GM21447 (cell line): Measurements from ENCODE around the gene RTF1.

ENCODE experiments used
- ATAC-seq: cut with Tn5 transposase; IDR thresholded peaks from one replicate; pipeline ENCODE4 v1.9.1; 2021; ENCODE audit not compliant: unreplicated experiment

RTF1 gene

DNA sequence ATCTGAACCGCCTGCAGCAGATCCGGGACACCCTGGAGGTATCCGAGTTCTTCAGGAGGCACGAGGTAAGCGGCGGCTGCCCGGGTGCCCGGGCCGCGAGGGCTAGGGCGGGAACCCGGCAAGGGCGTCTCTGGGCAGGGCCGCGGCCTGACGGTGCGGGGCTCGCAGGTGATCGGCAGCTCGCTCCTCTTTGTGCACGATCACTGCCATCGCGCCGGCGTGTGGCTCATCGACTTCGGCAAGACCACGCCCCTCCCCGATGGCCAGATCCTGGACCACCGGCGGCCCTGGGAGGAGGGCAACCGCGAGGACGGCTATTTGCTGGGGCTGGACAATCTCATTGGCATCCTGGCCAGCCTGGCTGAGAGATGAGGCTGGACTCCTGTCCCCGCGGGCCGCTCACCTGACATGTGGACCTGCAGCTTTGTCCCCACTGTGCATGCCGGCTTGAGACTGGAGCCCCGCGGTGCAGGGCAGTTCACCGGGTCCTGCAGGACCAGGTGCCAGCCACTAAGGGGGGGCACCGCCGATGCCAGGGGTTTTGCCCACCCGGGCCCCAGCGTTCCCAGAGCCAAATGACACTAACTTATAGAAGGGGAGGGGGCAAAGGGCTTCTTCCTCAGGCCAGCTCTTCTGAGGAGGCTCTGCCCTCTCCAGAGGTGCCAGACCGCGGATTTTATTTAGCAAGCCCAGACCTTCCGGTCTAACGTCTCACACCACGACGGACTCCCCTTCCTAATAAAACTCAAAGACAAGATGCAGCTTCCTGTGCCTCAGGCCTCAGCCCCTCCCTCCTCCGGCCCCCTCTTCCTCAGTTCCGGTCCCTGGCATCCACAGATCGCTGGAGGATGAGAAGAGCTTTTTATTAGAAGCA, 86.1 kb downstream of the RTF1 start:
- ATAC-seq: no peak

DNA sequence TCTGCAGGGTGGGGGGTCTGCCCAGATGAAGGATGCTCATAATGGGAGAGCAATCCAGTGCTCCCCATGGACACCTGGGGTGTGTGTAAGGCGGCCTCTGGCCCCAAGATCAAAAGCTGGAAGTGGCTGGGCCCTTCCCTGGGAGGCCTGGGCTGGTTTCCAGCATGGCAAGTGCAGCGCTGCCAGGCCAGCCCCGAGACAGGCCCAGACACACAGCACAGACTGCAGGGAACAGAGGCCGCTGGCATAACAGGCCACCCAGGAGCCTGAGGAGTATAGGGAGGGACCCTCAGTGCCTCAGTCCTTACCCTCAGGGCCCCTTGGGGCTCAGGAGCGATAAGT, 86.7 kb downstream of the RTF1 start:
- ATAC-seq: no peak

DNA sequence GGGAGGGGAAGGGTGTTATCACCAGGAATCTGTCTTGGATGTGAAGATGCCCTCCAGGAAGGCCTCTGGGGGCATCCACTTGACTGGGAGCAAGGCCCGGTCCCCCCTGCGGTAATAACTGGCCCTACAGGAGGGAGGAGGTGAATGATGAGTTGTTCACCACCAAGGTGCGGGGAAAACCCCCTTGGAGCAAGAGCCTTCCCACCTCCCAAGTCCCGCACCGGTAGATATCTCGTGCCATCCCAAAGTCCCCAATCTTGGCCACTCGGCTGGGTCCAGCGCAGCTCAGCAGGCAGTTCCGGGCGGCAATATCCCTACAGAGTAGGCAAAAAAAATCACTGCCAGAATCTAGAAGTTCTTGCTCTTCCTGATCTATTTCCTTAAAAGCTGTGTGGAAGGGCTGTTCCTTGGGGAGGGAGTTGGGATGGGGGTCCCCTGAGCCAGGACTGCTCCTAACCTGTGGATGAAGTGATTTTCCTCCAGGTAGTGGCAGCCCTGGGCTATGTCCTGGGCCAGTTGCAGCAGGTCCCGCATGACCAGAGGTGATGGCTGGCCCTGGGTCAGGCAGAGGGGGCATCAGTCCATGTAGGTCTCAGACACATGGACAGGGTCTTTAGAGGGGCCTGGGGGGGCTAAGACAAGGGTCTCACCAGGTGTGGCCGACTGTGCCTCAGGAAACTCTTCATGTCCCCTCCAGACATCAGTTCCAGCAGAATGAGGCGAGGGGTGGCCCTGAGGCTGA, 88.0 kb downstream of the RTF1 start:
- ATAC-seq: no peak

DNA sequence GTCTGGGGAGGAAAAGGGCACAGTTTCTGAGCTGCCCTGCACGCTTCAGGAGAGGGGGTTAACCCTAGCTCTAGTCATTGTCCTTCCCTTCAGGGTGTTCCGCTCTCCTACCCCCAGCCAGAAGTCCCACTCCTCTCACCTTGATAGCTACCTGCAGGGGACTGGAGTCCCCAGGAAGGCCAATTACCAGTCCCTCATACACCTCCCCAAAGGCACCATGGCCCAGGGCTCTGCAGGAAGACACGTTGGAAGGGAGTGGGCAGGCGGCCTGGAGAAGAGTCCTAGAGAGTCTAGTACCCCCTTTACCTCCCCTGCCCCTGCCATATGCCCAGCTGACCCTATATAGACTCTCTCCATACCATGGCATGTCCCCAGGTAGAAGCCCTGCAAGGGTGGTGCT, 88.9 kb downstream of the RTF1 start:
- no peak for ATAC-seq

DNA sequence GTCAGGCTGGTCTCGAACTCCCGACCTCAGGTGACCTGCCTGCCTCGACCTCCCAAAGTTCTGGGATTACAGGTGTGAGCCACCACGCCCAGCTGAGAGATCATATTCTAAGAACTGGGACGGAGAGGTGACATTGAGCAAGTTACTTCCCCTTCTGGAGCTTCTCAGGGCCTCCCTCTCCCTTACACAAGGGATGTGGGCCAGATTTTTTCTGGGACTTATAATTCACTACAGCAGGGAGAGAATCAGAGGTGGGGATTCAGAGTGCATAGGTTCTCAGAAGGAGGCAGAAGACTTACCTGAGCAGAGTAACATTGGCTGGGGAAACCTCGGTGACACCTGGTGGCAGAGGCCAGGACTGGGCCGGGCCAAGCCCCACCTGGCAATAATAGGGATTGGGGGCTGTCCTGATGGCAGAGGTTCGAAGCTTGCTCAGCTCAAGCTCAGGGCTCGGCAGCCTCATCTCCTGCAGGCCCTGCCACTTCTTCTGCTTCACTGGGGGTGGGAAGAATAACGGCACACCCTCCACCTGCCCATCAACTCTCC, 90.0 kb downstream of the RTF1 start:
- no peak for ATAC-seq

DNA sequence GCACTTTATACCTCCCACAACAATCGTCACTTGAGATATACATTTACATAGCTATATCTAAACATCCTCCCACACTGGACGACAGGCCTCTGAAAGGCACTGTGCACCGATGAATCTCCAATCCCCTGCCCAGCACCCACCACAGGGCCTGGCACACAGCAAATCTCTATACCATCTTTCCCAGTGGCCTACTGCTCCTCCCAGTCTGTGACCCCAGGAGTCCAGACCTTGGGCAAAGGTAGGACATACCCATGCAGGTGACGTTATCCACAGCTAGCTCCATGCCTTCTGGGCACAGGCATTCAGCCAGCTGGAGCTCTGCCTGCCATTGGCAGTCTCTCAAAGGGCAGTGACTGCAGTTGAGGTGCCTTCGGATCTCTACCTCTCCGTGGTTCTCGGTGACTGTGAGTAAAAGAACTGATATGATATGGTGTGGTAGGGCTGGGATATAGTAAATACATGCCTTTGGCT, 91.0 kb downstream of the RTF1 start:
- ATAC-seq: no peak

DNA sequence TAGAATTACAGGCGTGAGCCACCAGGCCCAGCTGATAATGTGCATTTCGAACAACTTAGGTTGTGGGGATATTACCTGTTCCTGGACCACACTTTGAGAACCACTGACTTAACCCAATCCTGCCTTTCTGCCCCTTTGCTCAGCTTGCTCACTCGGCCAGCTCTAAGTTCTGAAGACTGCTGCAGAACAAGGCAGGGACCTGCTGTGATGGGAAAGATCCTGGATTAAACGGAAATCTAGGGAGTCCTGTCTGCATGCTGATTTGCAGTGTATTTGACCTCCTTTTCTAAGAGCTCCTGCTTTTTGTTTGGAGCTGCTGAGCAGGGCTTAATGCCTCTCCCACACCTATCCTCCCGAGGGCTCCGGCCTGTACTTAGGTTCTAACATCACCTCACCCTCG, 93.8 kb downstream of the RTF1 start:
- no peak for ATAC-seq

DNA sequence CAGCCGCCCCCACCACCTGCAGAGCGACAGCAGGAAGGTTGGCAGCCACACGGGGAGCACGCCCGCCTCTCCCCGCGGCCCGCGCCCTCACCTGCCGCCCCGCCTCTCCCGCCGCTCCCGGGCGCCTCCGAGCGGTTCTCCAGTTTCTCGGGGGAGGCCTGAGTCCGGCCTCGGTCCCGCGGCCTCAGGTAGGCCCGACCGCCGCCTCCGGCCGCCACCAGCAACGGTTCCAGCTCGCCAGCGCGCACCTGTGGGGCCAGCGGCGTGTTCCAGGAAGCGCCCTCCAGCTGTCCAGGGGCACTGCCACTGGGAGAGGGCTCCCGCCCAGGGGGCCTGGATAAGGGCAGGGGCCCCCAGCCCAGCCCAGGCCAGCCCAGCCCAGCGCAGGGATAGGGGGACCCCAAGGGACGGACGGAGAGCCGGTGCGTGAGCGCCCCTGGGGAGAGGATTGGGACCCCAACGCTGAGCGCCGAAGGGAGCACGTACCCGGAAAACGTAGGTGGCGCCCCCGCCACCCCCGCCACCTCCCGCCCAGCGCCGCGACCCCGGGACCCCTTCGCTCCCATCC, 94.5 kb downstream of the RTF1 start:
- ATAC-seq: no peak

DNA sequence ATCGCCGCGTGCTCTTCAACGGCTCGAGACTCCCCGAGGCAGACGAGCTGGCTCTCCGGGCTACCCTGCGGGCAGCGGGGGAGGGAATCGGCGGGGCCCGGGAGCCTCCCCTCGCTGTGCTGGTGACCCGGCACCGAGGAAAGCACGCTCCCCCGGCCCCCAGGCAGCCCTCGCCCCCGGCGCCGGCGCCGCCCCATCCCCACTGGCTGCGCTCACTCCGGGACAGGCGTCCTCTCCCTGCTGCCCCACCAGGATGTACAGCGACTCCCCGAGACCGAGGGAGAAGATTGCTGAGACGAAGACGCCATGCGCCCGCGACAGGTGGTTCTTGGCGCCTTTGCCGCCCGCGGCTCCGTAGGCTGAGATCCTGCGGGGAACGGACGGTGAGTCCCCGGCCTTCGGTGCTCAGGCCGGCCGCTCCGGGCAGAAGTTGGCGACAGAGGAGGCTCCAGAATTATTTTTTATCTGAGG, 95.0 kb downstream of the RTF1 start:
- ATAC-seq: no peak

DNA sequence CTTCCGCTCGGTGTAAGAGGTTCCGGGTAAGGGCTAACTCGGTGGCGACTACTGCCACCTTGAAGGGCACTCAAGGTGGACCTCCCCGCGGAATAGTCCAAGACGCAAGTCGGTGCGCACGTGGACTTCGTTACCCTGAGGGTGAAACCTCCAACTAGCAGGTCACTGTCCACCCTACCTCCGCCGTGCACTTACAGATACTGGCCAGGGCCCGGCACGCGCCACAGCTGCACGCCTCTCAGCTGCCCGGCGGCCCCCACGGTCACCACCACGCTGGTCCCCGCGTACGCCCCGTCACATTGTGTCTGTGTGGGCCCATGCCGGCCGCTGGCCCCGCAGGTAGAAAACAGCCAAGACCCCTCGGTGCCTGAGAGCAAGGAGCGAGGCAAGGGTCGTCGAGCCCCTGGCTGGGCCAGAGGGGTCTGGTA, 95.6 kb downstream of the RTF1 start:
- ATAC-seq: no peak

DNA sequence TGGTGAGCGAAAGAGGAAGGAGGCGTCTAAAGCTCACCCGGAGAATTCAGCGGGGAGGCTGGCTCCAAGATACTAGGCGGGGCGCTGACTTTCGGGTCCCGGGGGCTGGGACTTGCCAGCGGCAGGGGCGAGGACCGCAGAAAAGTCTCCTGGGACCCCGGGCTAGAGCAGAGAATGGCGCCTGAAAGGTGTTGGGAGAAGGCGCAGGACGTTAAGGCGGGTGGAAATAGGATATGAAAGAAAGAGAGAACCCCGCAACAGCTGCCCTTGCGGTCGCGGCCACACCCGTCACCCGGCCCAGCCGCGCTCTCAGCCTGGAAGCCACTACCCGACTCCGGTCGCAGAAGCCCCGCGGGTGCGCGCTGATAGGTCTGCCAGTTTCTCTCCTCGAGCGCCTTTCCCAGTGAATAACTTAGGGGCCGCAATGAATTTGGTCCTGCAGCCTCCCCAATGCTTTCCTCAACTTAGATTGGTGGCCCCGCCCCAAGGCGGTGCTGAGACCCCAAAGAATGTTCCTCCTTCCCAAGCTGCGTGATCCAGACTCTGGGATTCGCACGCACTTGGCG, 96.1 kb downstream of the RTF1 start:
- ATAC-seq: no peak

DNA sequence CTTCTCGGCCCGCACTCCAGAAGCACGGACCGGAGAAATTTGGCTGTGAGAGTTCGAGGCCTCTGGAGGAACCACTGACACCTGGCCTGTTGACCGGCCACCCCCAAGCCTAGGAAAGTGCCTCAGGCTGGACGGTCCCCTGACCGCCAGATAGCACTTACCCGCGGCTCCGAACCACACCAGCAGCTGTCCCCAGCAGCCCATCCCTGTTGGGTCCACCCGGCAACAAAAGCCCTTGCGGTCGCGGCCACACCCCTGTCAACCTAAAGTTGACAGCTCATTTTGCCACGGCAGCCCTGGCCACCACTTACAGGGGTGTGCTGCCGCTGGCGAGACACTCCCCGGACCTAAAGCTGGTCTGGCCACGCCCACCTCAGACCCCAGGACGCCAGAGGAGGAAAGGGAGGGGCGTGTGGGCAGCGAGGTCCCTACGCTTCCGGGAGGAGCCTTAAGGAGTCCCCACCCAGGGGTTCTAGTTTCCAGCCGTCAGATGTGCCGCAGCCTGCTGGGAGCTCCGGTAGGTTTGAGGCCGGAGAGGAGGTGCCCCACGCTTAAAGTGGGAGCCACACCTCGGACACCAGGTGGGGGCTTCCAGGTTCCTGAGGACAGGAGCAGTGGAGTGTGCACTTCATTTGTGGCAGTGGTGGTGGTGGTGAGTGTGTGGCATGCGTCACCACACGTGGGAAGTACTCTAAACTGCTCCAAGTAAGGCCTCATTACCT, 96.8 kb downstream of the RTF1 start, which contains the start of gene LTK:
Gene LTK (minus strand): TSS at position 322 of the 722 bp plus-strand sequence. CDS start 118 bp downstream, at position 204.
- no peak for ATAC-seq

DNA sequence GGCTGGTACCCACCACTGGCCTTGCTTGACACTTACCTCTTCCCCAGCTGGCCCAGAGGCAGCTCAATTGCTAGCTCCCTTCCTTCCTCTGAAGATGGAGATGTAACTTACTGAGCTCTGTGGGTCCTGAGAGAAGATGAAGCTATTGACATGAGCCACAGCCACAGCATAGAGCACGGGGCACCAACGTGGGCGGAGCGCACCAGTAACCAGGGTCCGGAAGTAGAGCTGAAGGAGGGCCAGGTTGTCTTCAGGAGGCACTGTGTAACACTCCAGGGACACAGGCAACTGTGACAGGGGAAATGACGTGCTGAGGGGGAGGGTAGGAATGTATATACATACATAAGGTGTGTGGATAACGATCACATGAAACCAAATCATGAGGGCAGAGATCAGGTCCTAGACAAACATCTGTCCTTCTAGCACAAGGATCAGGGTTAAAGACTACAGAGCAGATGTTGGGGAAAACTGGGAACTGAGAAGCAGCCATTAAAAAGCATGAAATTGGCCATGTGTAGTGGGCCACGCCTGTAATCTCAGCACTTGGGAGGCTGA, 101.1 kb downstream of the RTF1 start:
- ATAC-seq: no peak

DNA sequence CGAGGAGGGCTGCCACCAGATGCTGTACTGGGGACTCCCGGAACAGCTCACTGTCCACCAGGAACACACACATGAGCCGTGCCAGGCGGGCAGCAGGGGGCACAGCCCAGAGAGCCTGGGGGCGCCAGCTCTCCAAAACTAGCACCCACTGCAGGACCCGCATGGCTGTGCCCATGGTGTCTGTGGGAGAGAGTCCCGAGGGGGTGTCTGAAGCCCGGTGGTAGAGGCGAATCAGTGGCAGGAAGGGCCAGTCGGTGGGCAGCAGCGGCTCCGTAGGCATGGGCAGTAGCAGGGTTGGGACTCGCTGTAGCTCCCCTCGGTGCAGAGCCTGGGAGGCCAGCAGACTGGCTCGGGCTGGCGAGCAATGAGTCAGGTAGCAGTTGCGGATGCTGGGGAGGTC, 103.7 kb downstream of the RTF1 start:
- ATAC-seq: no peak

DNA sequence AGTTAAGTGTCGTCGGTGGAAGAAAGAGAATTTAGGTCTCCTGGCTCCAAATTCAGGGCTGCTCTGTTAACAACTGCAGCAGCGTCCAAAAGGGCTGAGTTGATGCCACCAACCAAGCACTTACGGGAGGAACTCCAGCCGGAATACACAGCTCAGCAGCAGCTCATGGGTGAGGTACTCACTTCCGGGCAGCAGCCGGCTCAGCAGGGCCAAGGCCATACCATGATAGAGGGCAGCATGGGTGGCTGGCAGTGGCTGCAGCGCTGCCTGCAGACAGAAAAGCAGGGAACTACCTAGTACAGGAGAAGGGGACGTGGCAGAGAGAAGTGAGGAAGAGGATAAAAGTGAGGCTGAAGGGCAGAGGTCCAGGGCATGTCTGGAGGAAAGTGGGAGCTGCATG, 104.7 kb downstream of the RTF1 start:
- ATAC-seq: no peak

DNA sequence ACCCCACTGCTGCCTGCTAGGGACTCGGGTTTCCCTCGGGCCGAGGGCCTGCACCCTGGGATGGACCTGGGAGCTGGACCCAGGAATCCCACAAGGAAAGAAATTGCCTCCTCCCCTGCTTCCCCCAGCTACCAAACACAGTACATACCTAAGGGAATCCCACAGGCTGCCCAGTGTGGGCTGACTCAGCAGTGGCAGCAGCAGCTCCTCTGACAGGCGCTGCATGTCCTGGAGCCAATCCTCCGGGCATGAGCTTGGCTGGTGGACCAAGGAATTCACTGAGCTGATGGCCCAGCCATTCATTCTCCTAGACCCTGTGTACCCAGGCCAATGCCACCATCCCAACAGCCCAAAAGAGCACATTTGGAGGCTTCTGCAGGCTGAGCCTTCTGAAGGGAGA, 106.2 kb downstream of the RTF1 start:
- no peak for ATAC-seq

DNA sequence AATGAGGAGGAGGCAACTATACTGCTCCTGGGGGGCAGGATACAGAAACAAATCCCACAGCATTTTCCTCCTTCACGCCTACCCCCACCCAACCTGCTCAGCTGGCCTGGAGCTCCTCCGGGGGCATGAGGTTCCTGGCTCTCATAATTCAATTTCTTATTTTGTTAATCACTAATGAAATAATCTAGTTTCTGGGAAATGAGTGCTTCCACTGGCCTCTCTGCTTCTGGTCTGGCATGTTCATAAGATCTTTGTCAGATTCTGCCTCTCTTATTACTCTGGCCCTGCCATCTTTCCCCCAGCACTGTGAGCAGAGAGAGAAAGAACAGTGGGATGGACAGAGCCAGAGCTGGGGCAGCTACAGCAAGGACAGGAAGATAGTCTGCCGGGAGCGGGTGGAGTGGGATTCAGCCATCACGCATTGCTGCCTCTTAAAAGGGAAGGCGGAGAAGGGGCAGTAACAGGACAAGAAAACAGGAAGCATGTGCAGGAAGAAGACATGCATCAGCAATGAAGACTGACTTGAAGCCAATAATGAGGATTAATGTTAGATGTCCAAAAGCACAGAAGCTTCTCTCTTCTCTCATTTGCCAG, 113.6 kb downstream of the RTF1 start:
- no peak for ATAC-seq
